GM18517 (cell line): ENCODE results near the gene RIMBP2.

Experiments used
- ATAC-seq: cut with Tn5 transposase; IDR thresholded peaks from one replicate; pipeline ENCODE4 v1.9.1; 2021; ENCODE audit warnings: mild to moderate bottlenecking, moderate library complexity; ENCODE audit not compliant: unreplicated experiment

The RIMBP2 gene

DNA sequence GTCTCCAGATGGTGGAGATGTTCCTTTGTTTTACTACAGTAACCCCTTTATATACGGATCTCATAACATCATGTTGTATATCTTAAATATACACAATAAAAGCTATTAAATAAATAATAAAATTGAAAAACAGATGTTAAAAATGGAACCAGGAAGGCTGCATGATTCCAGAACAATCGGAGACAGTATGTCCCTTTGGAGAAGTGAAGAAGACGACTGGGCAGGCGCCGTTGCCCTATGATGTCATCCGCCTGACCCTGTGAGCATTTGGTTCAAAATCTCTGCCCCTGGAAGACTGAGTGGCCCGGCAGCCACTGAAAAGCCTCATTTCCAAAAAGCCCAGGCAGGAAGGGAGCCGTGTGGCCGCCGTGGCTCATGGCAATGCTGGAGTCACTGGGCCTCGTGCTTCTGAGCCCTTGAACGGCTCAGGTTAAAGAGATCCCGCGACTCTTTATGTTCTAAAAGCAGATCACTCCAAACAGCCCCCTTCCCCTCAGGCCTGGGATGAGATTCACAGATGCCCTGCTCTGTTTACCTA lies 30.8 kb downstream of the RIMBP2 start:
- ATAC-seq = no peak

DNA sequence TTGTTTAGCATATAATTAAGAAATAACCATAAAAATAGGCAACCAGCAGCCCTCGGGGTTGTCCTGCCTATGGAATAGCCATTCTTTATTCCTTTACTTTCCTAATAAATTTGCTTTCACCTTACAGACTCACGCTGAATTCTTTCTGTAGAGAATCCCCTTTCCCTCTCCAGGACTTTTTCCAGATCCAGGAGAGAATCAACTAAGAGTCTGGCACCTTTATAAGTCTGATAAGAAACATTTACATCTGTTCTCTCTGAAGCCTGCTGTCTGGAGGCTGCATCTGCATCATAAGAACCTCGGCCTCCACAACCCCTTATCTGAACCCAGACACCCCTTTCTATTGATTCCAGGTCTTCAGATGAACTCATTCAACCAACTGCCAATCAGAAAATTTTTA lies 32.3 kb downstream of the RIMBP2 start:
- ATAC-seq = no peak

DNA sequence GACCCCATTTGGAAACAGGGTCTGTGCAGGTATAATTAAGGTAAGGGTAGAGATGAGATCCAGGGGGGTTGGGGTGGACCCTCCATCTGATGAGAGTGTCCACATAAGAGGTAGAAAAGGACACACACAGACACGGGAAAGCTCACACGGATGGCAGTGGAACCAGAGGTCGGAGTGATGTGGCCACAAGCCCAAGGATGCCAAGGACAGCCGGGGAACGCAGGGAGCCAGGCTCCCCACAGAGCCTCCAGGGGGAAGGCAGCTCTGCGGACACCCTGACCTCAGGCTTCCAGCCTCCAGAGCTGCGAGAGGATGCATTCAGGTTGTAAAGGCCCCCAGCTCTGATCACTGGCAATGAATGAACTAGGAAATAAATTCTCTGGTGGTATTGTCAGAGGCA lies 33.0 kb downstream of the RIMBP2 start:
- ATAC-seq = no peak

DNA sequence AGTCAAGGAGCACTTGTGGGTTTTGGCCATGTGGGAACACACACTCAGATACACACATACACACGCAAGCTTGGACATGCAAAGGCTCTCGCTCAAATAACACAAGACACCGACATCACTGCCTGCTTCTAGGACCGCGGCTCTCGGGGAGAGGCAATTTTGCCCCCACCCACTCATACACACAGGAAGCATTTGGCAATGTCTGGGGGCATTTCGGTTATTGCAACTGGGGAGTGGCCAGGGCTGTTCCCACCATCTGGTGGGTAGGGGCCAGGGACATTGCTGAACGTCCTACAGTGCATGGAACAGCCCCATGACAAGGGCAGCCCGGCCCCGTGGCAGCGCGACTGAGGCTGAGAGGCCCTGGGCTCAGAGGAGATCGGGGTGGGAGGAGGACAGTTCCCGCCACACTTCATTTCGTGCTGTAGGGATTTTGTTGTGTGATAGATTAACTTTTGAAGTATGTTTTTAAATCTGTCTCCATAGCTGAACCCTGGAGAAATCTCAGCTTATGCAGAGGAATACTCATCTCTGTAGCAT lies 35.6 kb downstream of the RIMBP2 start:
- no peak for ATAC-seq

DNA sequence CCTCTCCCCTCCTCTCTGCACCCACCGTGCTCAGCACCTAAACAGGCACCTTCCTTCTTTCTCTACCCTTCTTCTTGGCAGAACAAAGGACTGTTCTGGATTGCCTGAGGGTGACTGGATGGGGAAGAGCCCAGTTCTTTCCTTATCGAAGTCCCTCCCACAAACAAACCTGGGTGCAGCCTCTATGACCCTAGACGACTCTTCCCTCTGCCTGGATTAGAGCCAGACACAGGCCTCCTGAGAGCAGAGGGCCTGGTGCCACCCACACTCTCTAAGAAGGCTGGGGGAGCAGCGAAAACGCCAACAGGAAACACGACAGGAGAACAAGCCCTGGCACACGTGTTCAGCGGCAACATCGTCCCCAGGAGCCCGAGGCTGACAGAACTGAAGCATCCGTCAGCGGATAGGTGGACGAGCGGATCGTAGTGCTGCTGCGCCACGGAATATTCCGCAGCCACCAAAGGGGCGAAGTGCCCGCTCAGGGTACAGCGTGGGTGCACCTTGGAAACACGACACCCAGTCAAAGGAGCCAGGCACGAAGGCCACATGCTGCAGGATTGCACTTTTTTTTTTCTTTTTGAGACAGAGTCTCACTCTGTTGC lies 38.0 kb downstream of the RIMBP2 start:
- no peak for ATAC-seq

DNA sequence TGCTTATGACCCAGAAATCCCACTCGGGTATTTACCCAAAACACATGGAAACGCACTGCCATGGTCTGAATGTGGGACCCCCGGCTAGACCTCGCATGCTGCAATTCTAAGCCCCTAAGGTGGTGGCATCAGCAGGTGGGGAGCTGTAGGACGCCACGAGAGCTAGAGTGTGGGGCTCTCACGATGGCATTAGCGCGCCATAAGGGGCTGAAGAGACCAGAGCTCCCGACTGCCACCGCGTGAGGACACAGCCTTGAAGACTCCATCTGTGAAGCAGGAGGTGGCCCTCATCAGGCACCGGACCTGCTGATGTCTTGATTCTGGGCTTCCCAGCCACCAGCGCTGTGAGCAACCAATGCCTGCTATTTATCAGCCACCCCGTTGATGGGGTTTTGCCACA lies 40.3 kb downstream of the RIMBP2 start:
- ATAC-seq = no peak

DNA sequence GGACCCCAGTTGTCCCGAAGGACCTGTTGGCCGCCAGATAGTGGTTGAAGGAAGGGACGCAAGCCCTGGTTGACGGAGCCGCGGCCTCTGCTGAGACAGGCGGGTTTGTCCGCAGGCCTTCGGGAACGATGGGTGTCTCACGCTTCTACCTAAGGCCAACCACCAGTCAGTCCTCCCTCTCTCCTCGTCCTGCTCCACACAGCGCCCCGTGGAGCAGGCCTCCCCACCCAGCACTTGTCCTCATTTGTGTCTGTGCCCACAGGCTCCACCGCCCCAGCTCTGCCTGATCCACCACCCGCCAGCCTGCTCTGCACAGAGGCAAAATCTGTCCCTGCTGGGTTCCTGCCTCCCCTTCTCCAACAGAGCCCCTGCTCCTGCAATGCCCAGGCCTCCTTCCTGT lies 41.0 kb downstream of the RIMBP2 start:
- ATAC-seq = no peak

DNA sequence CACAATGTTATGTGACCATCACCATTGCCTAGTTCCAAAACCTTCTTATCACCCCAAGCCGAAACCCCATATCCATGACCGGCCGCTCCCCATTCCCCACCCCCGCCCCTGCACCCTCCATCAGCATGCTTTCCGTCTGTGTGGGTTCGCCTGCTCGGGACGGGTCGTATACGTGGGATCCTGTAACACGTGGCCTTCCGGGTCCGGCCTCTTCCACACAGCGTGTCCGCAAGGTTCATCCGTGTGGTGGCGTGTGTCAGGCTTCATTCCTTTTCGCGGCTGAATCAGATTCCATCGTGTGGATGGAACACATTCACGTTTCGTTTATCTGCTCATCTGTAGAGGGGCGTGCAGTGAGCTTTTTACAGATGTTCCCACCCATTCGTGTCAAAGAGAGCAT lies 41.4 kb downstream of the RIMBP2 start:
- no peak for ATAC-seq

DNA sequence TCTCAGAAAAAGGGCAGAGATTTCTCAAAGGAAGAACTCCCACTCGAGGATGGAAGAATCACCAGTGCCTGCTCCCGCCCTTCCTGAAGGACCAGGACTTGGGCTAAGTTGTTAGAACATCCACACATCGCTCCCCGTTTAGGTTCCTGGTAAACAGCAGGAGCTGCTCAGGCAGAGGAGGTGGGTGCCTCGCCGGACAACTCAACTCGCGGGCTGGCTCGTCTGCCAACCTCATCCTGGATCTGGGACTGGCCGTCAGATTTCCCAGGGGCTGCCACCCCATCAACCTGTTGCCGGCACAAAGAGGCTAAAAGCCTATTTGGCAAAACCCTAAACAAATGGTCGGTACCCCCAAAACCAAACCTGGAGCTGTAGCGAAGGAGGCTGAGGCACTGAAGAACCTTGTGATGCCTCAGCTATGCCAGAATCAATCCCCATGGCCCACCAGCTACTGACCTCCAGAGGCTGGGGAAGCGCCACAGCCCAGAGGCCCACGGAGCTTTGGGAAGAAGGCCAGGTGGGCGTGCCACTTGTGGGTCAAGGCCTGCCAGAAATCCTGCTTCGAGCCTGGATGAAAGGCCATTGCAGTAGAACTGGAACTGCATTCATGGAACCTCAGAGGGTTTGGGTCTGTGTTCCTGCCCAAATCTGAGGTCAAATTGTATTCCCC lies 42.9 kb downstream of the RIMBP2 start:
- no peak for ATAC-seq

DNA sequence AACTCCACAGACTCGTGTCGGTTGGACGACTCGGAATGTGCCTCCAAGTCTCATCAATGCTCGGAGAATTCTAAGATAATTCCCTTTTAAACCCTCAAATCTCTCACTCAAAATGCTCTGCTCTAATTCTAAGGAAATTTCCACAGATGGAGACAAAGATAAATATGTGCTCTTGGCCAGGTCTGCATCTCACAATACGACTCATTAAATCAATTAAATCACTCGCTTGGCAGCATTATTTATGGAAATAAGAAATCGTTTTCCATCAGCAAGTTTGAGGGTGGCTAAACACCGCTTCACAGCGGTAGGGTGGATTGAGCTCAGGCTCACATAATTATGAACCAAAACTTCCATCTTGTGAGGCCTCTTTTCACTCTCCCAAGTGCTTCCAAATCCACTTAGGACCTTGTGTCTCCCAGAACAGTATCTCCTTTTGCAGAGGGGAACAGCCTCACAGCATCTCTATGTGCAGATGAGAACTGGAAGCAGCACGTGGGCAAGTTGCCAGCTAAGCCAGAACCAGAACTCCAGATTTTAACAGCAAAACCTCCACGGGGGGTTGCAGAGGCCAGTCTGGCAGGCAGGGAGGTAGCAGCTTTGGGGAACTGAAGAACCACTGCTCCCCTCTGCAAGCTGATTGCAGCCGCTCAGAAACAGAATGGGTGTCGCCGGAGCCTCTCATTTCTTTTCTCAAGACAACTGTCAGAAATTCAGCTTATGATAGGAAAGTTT lies 43.8 kb downstream of the RIMBP2 start:
- ATAC-seq = no peak

DNA sequence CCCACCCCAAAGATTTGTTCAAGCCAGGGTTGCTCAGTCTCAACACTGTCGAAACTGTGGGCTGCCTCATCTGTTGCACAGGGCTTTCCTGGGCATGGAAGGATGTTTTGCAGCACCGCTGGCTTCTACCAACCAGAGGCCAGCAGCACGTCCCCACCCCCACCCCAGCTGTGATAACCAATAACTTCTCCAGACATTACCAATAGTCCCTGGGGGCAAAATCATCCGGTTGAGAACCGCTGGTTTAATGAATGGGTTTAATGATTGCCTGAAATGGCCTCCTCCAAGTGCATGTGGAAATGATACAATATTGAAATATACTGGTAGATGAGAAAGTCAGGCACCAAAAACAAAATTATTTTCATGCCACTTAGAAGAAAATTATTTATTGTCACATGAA lies 44.5 kb downstream of the RIMBP2 start:
- no peak for ATAC-seq

DNA sequence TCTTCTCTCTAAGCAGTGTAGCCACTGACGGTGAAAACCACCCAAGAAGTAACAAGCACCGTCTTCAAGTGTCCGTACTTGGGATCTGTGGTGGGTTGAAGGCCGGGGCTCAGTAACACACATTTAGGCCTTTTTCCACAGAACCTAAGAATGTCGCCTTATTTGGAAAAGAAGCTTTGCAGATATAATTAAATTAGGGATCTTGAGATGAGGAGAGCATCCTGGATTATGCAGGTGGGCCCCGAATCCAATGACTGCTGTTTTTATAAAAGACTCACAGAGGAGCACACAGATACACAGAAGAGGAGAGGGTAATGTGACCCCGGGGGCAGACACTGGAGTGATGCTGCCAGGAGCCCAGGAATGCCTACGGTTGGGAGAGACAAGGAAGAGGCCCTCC lies 46.3 kb downstream of the RIMBP2 start:
- no peak for ATAC-seq

DNA sequence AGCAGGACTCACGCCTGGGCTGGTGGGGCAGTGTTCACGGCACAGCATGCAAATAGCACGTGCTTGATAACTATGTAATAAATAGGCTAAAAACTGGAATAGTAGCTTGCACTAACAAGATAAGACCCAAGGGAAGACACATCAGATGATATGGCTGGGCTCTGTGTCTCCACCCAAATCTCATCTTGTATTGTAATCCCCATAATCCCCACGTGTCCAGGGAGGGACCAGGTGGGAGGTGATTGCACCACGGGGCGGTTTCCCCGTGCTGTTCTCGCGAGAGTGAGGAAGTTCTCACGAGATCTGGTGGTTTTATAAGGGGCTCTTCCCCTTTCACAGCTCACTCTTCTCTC lies 46.9 kb downstream of the RIMBP2 start:
- ATAC-seq = no peak

DNA sequence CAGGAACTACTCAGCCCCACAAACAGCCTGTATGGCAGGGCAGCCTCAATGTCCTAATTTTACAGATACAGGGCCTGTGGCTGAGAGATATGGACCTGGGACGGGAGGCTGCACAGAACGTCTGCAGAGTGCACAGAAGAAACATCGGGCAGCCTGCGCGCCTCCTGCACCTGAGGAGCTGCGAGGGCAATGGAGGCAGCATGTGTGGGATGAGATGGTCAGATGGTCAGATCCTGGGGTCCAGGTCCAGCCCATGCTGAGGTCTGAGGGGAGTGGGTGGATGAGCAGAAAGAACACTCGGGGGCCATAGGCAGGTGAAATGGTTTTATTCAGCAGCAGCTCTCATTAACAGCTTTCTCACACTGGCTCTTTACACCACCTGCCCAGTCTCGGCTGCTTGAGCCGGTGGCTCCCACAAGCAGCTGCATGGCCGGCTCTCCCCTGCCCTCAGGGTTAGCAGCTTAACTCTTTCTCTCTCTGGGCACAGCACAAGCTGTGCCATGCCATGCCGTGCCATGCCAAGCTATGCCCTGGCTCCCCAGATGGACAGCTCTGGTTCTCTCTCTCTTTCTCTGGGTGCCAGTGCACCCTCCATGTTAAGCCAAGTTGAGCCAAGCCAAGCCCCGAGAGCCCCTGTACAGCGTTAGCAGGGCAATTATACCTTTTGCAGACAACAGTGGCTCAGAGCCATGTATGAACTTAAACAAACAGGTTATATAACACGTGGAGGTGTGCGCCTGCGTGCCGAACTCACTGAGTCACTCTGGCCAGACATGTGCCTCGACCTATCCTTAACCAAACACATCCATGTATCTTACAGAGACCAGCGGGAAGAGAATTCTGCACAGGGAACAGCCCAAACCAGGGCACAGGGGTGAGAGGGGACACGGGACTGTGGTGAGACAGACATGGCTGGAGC lies 47.6 kb downstream of the RIMBP2 start:
- no peak for ATAC-seq

DNA sequence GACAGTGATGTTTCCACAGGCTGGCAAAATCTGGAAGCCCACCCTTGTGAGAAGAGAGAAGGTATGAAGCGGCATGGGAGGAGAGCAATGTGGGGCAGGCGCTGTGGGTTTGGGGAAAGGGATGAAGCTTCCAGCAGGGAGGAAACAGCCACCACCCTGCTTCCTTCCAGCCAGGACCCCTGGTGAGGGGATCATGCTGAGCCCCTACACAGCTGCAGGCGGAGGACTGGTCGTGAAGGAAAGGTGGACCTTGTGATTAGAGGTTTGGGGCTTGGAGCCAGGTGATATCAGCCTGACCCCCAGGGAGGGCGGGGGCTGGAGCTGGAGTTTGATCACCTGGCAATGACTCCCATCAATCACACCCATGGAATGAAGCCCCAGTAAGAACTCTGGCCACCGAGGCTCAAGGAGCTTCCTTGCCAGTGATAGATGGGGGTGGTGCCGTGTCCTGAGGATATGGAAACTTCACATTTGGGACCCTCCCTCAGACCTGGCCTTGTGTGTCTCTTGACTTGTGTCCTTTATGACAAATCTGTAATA lies 48.6 kb downstream of the RIMBP2 start:
- no peak for ATAC-seq

DNA sequence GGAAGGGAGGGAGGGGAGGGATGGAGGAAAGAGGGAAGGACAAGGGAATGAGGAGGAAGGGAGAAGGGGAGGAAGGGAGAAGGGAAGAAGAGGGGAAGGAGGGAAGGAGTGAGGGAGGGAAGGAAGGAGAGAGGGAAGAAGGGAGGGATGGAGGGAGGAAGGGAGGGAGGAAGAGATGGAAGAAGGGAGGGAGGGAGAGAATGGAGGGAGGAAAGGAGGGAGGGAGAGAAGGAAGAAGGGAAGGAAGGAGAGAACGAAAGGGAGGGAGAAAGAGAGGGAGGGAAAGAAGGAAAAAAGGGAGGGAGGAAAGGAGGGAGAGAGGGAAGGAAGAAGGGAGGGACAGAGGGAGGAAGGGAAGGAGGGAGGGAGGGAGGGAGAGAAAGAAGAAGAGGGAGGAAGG lies 49.5 kb downstream of the RIMBP2 start:
- no peak for ATAC-seq

DNA sequence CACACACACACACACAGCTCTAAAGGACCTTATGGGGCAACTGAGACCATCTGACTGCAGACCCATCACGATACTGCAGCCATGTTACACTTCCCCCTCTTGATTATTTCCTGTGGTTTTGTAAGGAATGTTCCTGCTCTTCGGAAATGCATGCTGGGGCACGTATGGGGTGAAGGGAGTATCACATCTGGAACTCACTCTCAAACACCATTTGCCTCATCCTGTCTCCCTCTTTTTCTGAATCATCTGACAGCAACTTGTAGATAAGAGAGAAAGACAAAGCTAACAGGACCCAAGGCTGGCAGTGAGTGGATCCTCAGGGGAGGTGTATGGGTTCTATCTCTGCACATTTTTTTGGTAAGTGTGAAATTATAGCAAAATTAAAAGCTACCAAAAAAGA lies 50.3 kb downstream of the RIMBP2 start:
- no peak for ATAC-seq

DNA sequence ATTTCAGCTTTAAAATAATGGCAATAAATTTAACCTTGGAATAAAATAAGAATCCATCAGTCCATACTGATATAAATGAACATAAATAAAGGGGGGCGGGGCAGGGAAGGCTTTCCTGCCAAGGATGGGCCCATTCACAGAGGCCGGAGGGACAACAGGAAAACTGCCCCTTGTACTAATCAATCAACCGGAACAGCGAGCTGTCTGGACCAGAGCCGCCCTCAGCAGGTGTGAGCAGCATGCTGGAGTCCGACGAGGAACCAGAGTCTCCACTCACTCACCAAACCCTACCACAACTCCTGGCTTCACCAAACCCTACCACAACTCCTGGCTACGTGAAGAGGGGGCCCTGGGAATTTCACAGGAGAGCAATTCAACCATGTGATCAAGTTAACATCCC lies 51.3 kb downstream of the RIMBP2 start:
- ATAC-seq = no peak

DNA sequence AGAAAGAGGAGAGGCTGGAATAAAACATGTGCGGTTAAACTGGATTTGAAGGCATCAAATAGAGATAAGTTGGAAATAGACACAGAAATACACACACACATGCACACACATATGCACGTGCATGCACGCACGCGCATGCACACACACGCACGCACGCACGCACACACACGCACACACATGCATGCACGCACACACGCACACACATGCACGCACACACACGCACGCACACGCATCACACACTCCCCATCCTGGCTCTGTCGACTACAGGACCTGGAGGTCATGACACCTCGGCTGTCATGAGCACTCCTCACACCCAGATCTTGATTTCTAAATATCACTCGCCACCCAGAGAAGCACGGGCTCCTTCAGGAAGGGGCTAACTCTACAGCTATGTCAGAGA lies 51.8 kb downstream of the RIMBP2 start:
- no peak for ATAC-seq

DNA sequence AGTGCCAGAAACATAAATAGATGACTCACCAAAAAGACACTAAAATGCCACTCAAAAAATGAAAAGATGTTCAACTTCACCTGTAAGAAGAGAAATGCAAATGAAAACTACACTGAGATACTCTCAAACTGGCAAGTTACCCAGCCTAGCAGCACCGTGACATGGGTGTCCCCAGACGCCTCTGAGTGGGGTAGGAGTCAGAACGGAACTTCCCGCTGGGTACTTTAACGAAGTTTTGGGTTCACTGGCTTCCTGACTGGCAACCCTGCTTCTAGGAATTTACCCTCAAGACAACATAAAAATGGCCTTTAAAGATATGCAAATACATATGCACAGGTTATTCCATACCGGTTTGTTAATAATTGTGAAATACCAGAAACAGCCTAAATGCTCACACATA lies 52.6 kb downstream of the RIMBP2 start:
- ATAC-seq = no peak
